Stimulated activated CD8-positive, alpha-beta memory T cell treated with anti-CD3 and anti-CD28 coated beads, Interleukin-12 subunit alpha, Interleukin-12 subunit beta, amount 100 ng/mL, for 1 hour (primary cell): ENCODE measurements around the gene CPSF6.
"Not testable (repeated sequence)": the region's sequence is repeated elsewhere in the genome, so short reads cannot be mapped to it uniquely, and the experiment has no call there.

Experiments used
- DNase-seq: peaks from one replicate; pipeline ENCODE4 v3.0.0-alpha.2; 2020; ENCODE audit warnings: low read depth

CPSF6 gene, protein sequence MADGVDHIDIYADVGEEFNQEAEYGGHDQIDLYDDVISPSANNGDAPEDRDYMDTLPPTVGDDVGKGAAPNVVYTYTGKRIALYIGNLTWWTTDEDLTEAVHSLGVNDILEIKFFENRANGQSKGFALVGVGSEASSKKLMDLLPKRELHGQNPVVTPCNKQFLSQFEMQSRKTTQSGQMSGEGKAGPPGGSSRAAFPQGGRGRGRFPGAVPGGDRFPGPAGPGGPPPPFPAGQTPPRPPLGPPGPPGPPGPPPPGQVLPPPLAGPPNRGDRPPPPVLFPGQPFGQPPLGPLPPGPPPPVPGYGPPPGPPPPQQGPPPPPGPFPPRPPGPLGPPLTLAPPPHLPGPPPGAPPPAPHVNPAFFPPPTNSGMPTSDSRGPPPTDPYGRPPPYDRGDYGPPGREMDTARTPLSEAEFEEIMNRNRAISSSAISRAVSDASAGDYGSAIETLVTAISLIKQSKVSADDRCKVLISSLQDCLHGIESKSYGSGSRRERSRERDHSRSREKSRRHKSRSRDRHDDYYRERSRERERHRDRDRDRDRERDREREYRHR

DNA sequence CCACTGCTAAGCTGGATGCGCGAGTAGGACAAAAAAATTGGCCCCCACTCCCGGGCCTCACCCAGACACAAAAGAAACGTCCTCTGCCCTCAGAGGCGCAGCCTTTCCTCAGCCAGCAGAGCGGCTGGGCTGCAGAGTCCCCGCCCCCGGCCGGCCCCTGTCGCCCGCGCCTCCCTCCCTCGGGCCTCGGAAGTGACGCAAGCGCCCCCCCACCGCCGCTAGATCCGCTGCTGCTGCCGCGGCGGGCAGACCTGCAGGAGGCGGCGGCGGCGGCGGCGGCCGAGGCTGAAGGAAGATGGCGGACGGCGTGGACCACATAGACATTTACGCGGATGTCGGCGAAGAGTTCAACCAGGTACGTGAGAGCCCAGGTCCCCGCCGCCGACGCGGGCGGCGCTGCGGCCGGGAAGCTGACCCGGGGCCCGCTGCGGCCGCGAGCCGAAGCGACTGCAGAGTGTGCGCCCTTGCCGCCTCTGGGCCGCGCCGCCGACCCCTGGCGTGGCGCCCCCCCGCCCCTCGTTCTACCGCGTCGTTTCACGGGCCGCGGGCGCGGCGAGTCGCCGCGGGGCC lies at the start of gene CPSF6:
Gene CPSF6, plus strand, starts transcription at position 218 of the 570 bp plus-strand sequence. Its CDS starts 78 bp downstream, at position 296.
- DNase-seq = peak; percentile 90

DNA sequence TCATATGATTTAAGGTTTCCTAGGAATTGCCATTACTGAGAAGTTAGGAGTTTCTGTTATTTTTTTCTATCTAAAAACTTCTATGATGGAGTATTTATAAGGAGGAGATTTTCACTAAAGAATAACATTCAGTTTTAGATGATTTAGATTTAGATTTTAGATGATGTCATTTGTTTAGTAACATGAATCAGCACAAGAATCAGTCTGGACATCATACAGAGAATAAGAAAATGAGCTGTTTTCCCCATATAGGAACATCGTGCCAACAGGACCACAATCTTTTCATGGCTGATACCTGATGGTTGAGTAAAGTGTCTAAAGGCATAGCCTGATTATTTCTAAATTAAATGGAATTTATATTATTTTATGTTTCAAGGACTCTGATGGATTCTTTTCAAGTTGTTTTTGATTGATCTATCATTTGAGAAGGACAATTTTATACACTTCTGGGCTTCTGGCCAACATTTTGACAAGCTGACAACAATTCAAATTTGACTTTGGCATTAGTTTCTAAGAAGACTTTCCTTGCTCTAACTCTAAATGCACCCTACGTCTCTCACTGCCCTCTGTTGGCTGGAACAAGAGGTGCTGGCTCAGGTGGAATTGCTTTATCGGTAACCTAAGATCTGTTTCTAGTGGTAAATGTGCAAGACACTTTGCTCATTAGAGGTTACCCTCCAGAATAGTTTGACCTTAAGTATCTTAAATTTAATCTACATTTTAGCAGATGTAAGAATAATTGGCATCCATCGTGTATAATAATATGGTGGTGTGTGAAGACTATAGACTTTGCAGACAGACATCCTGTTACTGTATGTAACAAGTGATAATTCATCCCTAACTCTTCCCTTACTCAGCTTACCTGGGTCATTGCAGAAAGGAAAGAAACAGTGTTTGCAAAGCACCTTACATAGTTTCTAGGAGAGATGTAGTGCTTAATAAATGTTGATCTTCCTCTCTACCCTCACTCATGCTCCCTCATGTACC lies 42.8 kb upstream of the CPSF6 start:
- DNase-seq = no peak

DNA sequence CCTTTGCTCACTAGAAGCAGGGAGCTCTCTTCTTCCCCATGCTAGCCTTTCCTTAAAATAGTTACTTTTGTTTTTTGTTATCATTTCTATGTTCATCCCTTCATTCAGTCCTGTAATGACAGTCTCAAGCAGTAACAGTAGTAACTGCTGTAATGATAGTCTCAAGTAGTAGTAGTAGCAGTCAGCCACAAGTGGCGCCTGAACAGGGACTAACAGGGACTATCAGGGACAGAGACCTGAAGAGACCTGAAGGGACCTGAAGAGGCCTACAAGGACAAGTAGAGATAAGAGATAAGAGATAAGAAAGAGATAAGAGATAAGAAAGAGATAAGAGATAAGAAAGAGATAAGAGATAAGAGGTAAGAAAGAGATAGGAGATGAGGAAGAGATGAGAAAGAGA lies 39.4 kb upstream of the CPSF6 start:
- not testable (repeated sequence) for DNase-seq

DNA sequence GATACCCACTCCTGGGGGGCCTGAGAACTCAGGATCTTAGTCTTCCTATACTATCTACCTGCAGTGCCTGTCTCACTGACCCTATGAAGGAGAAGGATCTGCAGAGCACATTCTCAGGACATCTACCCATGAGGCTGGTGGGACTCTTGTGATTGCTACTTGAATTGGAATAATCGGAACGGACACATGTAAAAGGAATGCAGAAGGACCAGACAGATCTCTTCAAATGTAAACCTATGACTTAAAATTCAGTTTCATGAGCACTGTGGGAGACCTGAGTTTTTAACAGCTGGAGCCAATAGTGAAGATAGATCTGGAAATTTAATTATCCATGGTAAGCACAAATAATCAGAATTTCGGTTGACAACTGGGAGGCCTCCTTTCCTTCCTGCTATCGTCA lies 35.2 kb upstream of the CPSF6 start:
- DNase-seq = no peak

DNA sequence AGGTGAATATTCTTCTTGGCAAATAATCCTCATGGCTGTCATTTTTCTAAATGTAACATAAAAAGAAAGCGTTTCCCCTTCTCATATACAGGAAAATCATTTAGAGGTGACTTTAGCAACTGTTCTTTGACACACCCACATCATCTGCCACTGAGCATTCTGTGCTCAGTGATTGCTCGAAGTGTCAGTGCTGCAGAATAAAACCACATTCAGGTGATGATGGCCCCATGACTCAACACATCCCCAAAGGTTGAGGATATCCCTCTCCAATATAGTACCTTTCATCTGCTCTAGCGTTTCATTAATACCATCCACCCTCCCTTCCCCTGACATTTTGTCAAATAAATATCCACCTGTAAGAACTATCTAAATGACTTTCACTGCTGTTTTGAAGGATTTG lies 28.7 kb upstream of the CPSF6 start:
- no peak for DNase-seq

DNA sequence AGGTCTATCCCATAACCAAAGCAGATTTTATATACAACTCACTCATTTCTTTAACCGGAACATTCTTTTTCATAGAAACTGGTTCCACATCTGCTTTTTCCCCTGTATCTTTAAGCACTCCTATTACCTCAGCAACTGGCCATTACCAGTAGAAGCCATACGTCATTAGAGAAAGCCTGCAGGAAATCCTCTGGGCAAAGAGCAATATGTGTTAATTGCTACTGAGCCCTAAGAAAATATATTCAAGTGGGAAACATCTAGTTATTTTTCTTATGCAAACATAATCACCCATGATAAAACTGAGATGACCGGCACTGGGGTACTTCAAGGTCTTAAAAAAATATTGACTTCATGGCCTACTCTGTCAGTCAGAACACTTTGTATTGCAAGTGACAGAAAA lies 28.2 kb upstream of the CPSF6 start:
- no peak for DNase-seq

DNA sequence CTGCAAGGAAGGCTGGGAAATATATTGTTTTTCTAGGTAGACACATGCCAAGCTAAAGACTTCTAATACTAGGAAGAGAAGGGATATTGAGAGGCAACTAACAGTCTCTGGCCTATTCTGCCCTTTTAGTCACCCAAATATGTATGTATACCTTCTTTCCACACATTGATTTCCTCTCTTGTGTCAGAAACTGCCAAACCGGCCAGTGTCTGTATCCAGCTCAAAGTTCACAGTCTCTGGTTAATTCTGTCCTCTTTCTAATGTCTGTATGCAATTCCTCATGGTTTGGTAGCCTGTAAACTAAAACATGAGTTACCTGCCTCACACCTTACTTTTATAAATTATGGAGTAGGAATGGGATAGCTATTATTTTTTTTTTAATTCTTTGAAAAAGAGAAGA lies 25.2 kb upstream of the CPSF6 start:
- no peak for DNase-seq

DNA sequence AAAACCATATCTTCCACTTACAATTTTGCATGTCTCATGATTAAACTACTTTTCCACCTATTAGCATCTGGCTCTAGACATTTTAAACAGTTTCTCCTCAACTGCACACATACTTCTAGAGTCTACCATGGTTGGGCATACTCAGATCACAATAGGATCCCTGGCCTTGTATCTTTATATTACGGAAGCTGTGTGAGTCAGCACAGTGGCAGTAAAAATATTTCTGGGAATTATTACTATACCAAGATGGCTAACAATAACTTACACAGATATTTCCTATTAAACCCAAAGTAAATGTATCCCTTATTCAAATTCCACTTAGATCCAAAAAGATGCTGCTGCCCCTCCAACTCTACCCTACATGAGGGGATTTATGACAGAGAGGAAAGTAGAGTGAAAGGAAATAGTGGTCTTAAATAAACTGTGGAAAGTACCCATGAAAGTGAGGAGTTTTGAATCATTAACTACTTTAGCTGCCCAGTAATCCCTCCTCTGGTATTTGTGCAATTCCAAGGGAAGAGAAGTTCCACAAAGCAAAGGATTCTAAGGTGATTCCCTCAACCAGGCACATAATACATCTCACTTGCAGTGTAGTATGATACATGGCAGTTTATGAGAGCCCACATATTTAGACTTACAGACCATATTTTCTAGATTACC lies 14.0 kb upstream of the CPSF6 start:
- DNase-seq = no peak

DNA sequence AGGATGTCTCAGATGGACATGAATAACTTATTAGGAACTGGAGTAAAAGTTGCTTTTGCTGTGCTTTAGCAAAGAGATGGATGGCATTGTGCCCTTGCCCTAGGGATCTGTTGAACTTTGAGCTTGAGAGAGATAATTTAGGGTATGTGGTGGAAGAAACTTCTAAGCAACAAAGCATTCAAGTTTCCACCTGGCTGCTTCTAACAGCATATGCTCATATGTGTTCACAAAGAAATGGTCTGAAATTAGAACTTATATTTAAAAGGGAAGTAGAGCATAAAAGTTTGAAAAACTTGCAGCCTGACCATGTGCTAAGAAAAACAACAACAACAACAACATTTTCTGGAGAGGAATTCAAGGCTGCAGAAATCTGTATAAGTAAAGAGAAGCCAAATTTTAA lies 7.9 kb upstream of the CPSF6 start:
- no peak for DNase-seq

DNA sequence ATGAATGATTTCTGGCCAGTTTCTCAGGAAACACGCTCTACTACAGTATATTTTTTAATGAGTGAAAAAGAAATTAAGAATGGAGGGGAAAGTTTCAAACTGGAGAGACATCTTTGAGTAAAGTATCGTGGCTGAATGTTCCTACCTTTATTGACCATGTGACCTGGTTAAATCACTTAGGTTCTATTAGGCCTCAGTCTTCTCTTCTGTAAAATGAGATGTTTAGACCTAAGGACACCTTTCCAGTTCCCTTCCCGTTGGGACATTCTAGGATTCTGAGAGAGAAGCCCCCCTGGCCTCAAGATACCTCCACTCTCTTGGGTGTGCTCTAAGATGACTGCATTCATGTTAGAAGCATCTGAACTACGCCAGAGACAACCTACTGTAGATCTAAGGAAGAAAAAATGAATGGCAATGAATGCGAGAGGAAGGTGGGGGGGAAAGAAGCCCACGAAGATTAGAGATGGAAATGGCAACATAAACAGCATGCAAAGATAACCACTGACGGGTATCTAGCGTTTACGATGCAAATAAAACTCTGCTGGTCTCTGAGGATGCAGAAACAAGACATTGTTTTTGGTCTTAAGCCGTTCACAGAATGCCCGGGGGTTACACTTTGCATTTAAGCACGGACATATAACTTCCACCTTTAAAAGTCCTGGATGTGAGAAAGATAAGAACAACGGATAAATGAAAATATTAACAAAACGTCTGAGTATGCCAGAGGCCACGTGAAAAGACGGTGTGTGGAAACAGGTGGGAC lies 599 bp upstream of the CPSF6 start:
- no peak for DNase-seq

DNA sequence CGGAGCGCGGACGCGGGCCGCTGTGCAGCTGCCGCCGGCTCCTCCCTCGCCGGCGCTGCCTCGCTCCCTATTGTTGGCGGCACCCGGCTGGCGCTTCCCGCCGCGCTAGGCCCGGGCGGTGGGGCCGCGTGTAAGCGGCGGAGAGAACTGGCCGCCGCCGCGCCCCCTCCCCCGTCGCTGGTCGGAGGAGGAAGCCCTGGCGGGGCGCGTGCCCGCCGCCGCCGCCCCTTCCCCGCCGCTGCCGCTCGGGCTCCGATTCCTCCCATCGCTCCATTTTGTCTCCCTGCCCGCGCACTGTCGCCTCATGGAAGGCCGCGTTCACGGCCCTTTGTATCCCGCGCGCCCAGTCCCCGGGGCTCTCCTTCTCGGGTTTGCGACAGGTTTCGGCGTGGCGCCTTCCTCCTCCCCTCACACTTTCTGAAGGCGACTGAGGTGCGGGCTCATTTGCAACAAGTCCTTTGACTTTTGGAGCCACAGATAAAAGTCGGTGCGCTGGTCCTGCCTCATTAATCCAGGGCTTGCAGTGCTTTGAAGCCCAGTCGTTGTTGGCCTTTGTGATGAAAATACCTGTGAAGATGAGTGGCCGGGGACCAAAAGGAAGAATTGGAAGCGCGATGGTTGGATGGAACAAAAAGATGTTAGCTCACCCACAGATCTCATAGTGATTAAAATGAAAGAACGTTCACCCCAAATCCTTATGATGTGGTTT lies 707 bp downstream of the CPSF6 start:
- peak; percentile 15 for DNase-seq

DNA sequence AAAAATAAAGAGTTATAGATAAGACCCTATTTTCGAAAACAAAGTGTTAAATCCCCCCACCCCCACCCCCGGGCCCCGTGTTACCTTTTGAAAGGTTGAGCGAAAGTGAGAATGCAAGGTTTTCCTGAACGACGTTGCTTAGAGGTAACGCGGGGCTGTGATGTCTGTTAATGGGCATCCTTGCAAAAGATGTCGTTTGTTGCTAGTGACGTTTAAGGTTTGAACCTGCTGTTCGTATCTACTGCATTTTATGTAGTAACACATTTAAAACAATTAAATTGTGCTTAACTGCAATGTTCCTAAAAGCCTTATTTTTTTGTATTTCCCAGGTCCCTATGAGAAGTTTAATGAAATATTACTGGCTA lies 1.2 kb downstream of the CPSF6 start:
- no peak for DNase-seq

DNA sequence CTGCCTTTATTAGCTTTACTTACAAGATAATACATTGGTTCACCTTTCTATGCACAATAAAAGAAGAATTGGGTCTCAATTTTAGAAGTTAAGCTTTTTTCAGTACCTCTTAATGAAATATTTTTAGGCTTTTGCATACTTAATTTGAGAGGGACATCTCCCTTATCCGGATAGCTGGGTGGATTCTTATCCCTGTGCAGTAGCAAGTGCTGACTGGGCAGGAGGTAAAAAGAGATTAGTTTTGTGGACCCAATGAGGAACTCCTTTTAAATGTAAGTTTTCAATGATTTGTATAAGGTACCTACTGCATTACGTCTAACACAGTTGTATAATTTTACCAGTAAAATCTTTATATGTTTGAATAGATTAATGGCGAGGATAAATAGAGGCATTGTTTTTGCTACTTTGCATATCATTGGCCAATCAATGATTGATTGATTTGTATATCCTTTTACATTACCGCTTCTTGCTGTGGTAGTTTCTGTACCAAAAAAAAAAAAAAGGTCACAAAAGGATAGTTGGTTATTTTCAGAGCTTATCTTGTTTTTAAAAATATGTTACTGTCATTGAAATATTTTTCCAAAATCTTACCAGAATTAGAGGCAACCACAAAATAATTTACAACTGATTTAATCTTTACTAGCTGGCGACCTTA lies 2.2 kb downstream of the CPSF6 start:
- DNase-seq = no peak

DNA sequence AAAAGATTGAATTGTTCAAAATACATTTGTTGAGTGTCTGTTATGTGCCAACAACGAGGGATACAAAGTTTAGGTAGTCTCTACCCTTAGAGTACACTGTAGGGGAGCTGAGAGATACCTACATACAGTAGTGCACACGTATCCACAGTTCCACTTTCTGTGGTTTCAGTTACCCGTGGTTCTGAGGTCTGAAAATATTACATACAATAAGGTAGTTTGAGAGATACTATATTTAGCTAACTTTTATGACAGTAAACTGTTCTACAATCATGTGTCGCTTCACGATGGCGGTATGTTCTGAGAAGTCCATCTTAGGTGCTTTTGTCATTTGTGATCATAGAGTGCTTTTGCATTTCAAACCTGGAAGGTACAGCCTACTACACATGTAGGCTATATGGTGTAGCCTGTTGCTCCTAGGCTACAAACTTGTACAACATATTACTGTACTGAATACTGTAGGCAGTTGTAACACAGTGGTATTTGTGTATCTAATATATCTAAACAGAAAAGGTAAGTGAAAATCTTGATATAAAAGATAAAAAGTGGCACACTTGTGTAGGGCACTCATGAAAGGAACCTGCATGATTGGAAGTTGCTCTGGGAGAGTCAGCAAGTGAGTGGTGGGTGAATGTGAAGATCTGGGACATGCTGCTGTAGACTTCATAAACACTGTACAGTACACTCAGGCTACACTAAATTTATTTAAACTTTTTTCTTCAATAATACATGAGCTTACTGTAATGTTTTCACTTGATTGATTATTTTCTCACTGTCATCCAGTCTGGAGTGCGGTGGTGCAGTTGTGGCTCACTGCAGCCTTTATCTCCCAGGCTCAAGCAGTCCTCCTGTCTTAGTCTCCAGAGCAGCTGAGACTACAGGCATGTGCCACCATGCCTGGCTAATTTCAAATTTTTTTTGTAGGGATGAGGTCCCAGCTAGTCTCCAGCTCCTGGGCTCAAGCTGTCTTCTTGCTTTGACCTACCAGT lies 4.0 kb downstream of the CPSF6 start:
- DNase-seq = no peak

DNA sequence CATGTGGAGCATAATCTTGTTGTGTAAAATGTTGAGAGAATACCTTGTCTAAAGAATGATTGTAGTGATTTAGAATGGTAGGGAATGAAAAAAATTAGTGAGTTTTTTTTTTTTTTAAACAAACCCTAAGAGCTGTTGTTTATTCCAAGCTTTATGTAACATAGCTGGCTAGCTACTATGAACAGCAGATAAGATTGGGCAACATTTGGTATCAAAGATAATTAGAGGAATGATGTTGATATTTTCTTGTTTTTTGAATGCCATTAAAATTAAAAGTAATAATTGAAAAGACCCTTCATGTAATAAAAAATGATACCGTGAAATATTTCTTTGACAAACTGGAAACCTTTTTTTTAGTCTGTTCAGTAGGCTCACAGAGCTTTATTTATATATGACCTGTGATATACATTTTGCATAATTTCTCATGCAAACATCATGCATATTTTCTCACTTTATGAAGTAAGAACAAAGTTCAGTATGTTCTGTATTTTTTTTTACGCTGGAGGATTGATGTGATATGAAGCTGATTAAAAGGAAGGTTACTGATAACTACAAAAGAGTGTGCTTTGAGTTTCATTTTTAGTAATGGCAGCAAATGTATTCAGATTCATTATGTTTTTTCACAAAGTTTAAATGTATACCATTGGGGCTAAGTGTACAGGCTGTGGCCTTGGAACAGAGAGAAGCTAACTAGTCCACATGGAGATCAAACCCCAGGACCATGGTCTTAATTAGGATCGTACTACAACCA lies 8.1 kb downstream of the CPSF6 start:
- no peak for DNase-seq

DNA sequence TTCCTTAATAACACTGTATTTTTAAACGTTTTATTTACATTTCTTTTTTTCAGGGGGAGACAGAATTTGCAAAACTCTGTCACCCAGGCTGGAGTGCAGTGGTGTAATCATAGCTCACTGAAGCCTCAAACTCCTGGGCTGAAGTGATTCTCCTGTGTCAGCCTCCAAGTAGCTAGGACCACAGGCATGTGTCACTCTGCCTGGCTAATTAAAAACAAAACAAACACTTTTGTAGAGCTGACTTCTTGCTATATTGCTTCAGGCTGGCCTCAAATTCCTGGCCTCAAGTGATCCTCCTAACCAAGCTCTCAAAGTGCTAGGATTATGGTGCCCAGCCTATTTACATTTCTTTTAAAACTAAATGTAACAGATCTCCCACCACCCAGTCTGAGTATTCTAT lies 12.7 kb downstream of the CPSF6 start:
- no peak for DNase-seq

DNA sequence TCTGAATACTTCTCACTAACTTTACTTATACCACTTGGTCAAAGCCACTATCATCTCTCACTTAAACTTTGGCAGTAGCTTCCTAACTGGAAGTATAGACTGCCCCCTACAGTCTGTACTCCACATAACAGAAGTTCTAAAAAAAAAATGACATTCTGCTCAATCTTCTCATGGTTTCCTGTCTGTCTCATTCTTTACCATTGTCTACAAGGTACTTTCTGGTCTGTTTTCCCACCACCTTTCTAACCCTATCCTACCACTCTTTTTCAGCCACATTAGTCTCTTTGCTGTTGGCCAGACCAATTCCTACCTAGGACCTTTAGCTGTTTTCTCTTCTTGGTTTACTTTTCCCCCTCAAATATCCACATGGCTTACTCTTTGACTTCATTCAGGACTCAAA lies 14.7 kb downstream of the CPSF6 start:
- DNase-seq = no peak

DNA sequence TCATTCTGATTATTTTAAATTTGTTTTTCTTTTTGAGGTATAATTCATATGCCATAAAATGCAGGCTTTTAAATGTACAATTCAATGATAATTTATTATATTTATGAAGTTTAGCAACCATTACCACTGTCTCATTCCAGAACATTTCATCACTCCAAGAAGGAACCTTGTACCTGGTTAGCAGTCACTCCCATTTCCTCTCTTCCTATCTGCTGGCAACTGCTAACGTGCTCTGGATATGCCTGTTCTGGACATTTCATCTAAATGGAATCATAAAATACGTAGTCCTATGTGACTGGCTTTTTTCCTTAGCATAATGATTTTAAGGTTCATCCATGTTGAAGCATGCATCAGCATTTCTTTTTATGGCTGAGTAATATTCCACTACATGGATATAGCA lies 15.5 kb downstream of the CPSF6 start:
- DNase-seq = no peak
